NOMO-1 treated with dmso at 0.1 percent for 144 hours (cell line): ENCODE measurements around the gene BRSK2.

Source experiments
- DNase-seq: peaks from one replicate; lab custom pipeline; 2025; ENCODE audit not compliant: unreplicated experiment; lab: John Stamatoyannopoulos, UW

The BRSK2 gene

GRCh38 chr11:1461826-1462697, 72.3 kb downstream of the BRSK2 start:
- no peak for DNase-seq

- DNase-seq, result no peak
Measured at GRCh38 chr11:1462698-1462975, 72.9 kb downstream of the BRSK2 start.

- DNase-seq, result no peak
Measured at GRCh38 chr11:1463056-1463455, 73.3 kb downstream of the BRSK2 start.

GRCh38 chr11:1466784-1467183, 77.0 kb downstream of the BRSK2 start:
- DNase-seq, result no peak

- DNase-seq, result no peak
Measured at GRCh38 chr11:1467270-1467669, 77.5 kb downstream of the BRSK2 start.

GRCh38 chr11:1468002-1468401, 78.3 kb downstream of the BRSK2 start:
- no peak for DNase-seq

GRCh38 chr11:1468473-1469066, 78.8 kb downstream of the BRSK2 start:
- DNase-seq, result no peak

GRCh38 chr11:1469287-1469910, 79.7 kb downstream of the BRSK2 start:
- DNase-seq, result no peak

GRCh38 chr11:1469911-1470680, 80.4 kb downstream of the BRSK2 start:
- DNase-seq, result no peak

- DNase-seq, result no peak
Measured at GRCh38 chr11:1470681-1471611, 81.2 kb downstream of the BRSK2 start.

- no peak for DNase-seq
Measured at GRCh38 chr11:1471736-1472135, 82.0 kb downstream of the BRSK2 start.

GRCh38 chr11:1472180-1473005, 82.7 kb downstream of the BRSK2 start:
- no peak for DNase-seq

GRCh38 chr11:1473011-1473628, 83.4 kb downstream of the BRSK2 start:
- DNase-seq, result no peak

- DNase-seq, result no peak
Measured at GRCh38 chr11:1473786-1474185, 84.1 kb downstream of the BRSK2 start.

GRCh38 chr11:1475841-1476240, 86.1 kb downstream of the BRSK2 start:
- DNase-seq, result no peak

GRCh38 chr11:1476940-1477736, 87.4 kb downstream of the BRSK2 start:
- DNase-seq, result no peak

- DNase-seq, result no peak
Measured at GRCh38 chr11:1478011-1478410, 88.3 kb downstream of the BRSK2 start.

- DNase-seq, result peak; percentile 11
Measured at GRCh38 chr11:1478544-1478943, 88.8 kb downstream of the BRSK2 start.
